DND-41 (cell line): ENCODE results near the gene ARHGEF4.

Source experiments
- EZH2 ChIP-seq: IDR thresholded peaks from 3 replicates; pipeline ENCODE4 v1.6.1; 2012; ENCODE audit warnings: borderline replicate concordance, low read depth, mild to moderate bottlenecking, moderate library complexity, low read length, inconsistent platforms; ENCODE audit not compliant: severe bottlenecking
- TF ChIP-seq, protein P1 (sequence below): IDR thresholded peaks from 2 replicates; pipeline ENCODE4 v1.5.1; 2012; ENCODE audit warnings: borderline replicate concordance, low read length, moderate library complexity, mild to moderate bottlenecking; ENCODE audit not compliant: poor library complexity, severe bottlenecking; ENCODE audit errors: extremely low read depth

- TF ChIP-seq, protein P1, sequence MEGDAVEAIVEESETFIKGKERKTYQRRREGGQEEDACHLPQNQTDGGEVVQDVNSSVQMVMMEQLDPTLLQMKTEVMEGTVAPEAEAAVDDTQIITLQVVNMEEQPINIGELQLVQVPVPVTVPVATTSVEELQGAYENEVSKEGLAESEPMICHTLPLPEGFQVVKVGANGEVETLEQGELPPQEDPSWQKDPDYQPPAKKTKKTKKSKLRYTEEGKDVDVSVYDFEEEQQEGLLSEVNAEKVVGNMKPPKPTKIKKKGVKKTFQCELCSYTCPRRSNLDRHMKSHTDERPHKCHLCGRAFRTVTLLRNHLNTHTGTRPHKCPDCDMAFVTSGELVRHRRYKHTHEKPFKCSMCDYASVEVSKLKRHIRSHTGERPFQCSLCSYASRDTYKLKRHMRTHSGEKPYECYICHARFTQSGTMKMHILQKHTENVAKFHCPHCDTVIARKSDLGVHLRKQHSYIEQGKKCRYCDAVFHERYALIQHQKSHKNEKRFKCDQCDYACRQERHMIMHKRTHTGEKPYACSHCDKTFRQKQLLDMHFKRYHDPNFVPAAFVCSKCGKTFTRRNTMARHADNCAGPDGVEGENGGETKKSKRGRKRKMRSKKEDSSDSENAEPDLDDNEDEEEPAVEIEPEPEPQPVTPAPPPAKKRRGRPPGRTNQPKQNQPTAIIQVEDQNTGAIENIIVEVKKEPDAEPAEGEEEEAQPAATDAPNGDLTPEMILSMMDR: no peak
- no peak for TF ChIP-seq EZH2
Observed at GRCh38 chr2:131048641-131049040, 211.9 kb downstream of the ARHGEF4 start.
